Right cardiac atrium (tissue), 5 donors: ENCODE results near the gene SEC63. TPM values are rescaled to one million over a fixed set of nuclear protein-coding genes. Genes with fewer than 3 reads are reported as not detected.

Experiments used
- ATAC-seq, 2 donors: fragments of 200-7000 bp; cut with Tn5 transposase; one replicate each; pipeline versions ENCODE4 v1.8.0 to v1.9.1; 2020; ENCODE audit warnings: moderate library complexity in 2 of 2, mild to moderate bottlenecking in 1 of 2
- DNase-seq, 3 donors: peaks; one replicate each; pipeline ENCODE4 v3.0.0-alpha.2; 2020
- H3K27ac ChIP-seq: one replicate; pipeline ENCODE4 v1.5.1; 2013; ENCODE audit warnings: mild to moderate bottlenecking, low read length, control low read depth, moderate library complexity
- H3K27me3 ChIP-seq: one replicate; pipeline ENCODE4 v1.6.1; 2013; ENCODE audit not compliant: control insufficient read depth, insufficient read depth
- H3K4me1 ChIP-seq: one replicate; pipeline ENCODE4 v1.6.1; 2013; ENCODE audit warnings: low read length; ENCODE audit not compliant: control insufficient read depth, insufficient read depth
- H3K4me3 ChIP-seq: one replicate; pipeline ENCODE4 v1.5.1; 2013; ENCODE audit warnings: low read length, control low read depth
- H3K9me3 ChIP-seq: one replicate; pipeline ENCODE4 v1.6.1; 2013; ENCODE audit warnings: low read length; ENCODE audit not compliant: control insufficient read depth
- WGBS: extraction: QIAGEN DNeasy Blood & Tissue Kit; methylation state at CpG from one replicate; pipeline ENCODE4 v1.1.7; 2013; 5-methylcytosine and 5-hydroxymethylcytosine counted together
- intact Hi-C, 4 donors: fragments of 100-400 bp; cut with DNase I; formaldehyde crosslinking; loops; one replicate each; pipeline versions ENCODE4 v1.11.0 to v1.14.0; 2022 to 2023
- polyA plus RNA-seq: library from polyadenylated mRNA; stranded (reverse); fragments of 200-250 nt; gene quantifications from one replicate; pipeline ENCODE4 v1.2.3, GENCODE V29; 2013
- total RNA-seq, 4 donors: library from RNA; stranded (reverse); fragmentation: NEBNext Ultra II Directional; extraction: Animal tissue kit (Norgen Biotek cat#: 25700); gene quantifications; one replicate each; pipeline ENCODE4 v1.2.1, GENCODE V29; 2021
- donor health status: healthy with polysubstance abuse.
- donor health status: DM: no; HTN: yes; CAD: no.
- donor health status: DM: no; HTN: no; CAD: no.
- donor health status: DM: no; HTN: yes; CAD: no; lungs with severe emphysema.
- donor health status: DM: yes; HTN: yes; CAD: no.

SEC63 gene
- total and polyA plus RNA-seq, 5 donors = 30.6 to 100 (median 78.3) TPM

DNA sequence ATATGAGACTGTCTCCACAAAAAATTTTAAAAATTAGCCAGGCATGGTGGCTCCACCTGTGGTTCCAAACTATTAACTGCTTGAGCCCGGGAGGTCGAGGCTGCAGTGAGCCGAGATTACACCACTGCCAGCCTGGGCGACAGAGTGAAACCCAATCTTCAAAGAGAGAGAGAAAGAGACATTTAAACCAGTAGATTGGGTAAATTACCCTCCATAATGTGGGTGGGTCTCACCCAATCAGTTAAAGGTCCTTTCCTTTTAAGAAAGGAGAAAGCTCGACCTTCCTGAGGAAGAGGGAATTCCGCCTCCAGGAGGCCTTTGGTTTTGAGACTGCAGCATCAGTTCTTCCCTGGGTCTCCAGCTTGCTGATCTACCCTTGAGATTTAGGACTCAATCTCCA is 108.7 kb downstream of the SEC63 start:
- H3K27me3 ChIP-seq = no peaks in the 10 kb centered on the region
- ATAC-seq (no peak), DNase-seq (no peak)
- WGBS = 85% methylated on average over 6 of the region's 6 CpGs
- H3K4me3 ChIP-seq = no peak overlapping the region
- no peak overlapping the region for H3K27ac ChIP-seq
- no peaks in the 10 kb centered on the region for H3K4me1 ChIP-seq
- intact Hi-C loops = loop anchor here in 3 of 4 donors (5.0 kb wide), 1 partner anchor 172 kb away; no protein-coding TSS in a partner anchor
- no peaks in the 10 kb centered on the region for H3K9me3 ChIP-seq

DNA sequence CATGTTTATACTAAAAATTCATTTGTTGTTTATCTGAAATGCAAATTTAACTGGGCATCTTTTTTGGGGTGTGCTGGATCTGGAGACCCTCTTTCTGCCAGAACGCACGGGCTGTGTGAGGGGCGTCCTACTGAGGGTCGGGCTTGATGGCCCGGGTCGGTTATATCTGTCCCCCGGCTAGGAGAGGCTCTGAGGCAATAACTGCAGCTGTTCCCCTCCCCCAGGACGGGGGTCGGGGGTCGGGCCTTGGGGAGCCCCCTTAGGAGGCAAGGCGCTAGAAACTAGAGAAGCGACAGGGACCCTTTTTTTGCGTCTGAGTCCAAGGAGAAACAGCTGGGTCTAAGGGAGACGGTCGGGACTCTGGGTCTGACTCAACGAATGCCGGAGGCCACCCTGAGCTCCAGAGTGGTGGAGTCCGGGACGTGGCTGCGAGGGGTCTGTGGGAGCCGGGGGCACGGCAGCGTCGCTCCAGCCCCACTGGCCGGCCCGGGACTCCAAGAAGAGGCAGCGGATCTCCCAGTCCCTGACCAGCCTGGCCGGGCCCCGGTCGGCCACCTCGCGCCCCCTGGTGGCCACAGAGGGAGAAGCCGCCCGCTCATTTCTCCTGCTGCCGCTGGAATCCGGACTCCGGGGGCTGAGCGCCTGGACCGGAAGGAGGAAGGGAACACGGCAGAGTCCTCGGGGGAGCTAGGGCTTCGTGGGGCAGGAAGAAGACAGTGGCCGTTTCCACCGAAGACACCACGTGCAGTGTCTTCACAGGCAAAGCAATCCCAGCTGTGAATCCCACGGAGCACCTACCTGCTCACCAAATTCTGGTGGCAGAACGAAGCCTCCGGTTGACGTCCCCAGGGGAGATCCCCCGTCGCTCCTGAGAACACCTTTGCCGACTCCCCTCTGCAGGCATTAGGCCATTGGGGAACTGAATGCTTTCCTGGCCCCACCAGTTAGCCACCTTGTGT is 109.9 kb downstream of the SEC63 start:
- Histone ChIP-seq H3K9me3 (no peaks in the 10 kb centered on the region), H3K4me3 (peak overlapping the region; percentile 31), H3K27ac (no peak overlapping the region), H3K27me3 (no peaks in the 10 kb centered on the region), H3K4me1 (no peaks in the 10 kb centered on the region)
- peak; percentile 87 to 95 (median 93) for DNase-seq
- intact Hi-C loops = loop anchor here in 3 of 4 donors (5.0 kb wide), 1 partner anchor 171 kb away; no protein-coding TSS in a partner anchor
- peak; percentile 97 to 98 for ATAC-seq
- 7% methylated on average over 52 of the region's 52 CpGs for WGBS

DNA sequence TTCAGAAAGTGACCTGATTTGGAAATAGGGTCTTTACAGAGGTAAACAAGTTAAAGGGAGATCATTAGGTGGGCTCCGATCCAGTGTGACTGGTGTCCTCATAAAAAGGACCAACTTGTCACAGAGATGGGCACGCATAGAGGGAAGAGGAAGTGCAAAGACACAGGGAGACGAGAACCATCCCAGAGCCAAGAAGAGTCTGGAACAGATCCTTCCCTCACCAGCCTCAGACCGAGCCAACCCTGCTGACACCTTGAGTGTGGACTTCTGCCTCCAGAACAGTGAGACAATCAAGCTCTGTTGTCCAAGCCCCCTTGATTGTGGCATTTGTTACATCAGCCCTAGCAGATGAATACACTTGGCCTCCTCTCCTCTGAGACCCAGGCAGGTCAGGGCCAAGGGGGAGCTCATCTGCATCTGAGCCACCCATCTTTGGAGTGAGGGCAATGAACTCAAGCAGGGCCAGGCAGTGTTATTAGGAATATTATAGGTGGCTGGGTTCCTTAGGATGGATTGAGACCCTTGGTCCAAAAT is 111.7 kb downstream of the SEC63 start:
- no peak overlapping the region for H3K4me3 ChIP-seq
- no peaks in the 10 kb centered on the region for H3K4me1 ChIP-seq
- no peak overlapping the region for H3K27ac ChIP-seq
- intact Hi-C loops = loop anchor here in 3 of 4 donors (5.0 kb wide), 1 partner anchor 169 kb away; no protein-coding TSS in a partner anchor
- ATAC-seq (no peak), DNase-seq (no peak)
- no peaks in the 10 kb centered on the region for H3K27me3 ChIP-seq
- 36% methylated on average over 4 of the region's 4 CpGs for WGBS
- H3K9me3 ChIP-seq = no peaks in the 10 kb centered on the region

DNA sequence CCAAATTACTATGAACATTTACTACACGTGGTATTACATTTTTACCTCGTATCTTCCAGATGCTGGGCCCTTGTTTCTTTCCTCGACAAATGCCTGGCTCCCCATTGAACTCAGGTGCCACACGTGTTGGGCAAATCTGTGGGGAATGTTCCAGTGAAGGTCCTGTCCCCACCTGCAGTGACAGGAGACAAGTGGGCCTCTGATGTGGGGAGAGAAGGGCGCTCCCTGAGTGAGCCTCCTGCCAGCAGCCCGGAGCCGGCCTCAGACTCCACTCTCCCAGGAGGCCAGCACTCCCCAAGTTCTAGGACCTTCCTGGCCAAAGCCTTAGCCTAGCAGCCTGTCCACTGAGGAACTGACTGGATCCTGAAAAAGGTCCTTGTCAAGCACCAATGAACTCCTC is 112.2 kb downstream of the SEC63 start:
- 91% methylated on average over 7 of the region's 7 CpGs for WGBS
- Histone ChIP-seq H3K4me3 (no peak overlapping the region), H3K9me3 (no peaks in the 10 kb centered on the region), H3K27ac (no peak overlapping the region), H3K27me3 (no peaks in the 10 kb centered on the region), H3K4me1 (no peaks in the 10 kb centered on the region)
- DNase-seq = no peak
- ATAC-seq = no peak
- intact Hi-C loops = loop anchor here in 3 of 4 donors (5.0 kb wide), 1 partner anchor 168 kb away; no protein-coding TSS in a partner anchor

DNA sequence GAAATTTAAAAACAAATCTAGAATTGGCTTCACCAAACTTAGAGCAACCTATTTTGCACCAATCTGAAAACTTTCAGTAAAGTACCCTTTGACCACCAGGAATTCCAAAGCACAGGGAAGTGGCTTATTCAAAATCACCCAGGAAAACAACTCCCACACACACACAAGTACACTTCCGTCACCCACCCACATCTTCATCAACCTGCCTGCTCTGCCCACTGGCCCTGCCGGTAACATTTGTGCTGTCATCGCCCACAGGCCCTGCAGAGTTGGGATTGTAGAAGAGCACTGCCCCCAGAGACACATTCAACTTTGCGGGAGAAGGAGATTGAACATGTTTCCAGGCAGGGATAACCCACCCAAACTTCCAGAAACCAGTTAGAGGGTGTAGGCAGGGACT is 114.6 kb downstream of the SEC63 start:
- DNase-seq = no peak
- Histone ChIP-seq H3K4me3 (no peak overlapping the region), H3K9me3 (no peaks in the 10 kb centered on the region), H3K27ac (no peak overlapping the region), H3K27me3 (no peaks in the 10 kb centered on the region), H3K4me1 (no peaks in the 10 kb centered on the region)
- WGBS = 63% methylated on average over 4 of the region's 4 CpGs
- intact Hi-C loops = loop anchor here in 1 of 4 donors (5.0 kb wide), 1 partner anchor 166 kb away; no protein-coding TSS in a partner anchor
- ATAC-seq = no peak

DNA sequence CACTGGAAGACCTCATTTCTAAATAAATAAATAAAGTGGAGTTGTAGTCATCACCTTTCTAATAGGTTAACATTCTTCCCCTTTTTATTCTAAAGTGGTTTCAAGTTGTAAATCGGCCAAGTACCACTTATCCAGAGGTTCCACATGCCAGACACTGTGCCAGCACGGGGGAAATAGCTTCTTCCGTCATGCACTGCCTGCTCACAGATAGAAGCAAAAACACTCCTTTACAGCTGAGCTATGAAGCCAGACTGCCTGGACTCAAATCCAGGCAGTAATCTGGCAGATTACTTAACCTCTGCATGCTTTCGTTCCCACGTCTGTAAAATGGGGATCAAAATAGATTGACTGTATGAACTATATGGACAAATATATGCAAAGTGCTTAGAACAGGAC is 116.7 kb downstream of the SEC63 start:
- Histone ChIP-seq H3K27ac (no peak overlapping the region), H3K9me3 (no peaks in the 10 kb centered on the region), H3K4me1 (no peaks in the 10 kb centered on the region), H3K27me3 (no peaks in the 10 kb centered on the region), H3K4me3 (no peak overlapping the region)
- intact Hi-C loops = loop anchor here in 1 of 4 donors (5.0 kb wide), 1 partner anchor 164 kb away; no protein-coding TSS in a partner anchor
- DNase-seq (no peak), ATAC-seq (no peak)
- WGBS = 45% methylated on average over 5 of the region's 5 CpGs

DNA sequence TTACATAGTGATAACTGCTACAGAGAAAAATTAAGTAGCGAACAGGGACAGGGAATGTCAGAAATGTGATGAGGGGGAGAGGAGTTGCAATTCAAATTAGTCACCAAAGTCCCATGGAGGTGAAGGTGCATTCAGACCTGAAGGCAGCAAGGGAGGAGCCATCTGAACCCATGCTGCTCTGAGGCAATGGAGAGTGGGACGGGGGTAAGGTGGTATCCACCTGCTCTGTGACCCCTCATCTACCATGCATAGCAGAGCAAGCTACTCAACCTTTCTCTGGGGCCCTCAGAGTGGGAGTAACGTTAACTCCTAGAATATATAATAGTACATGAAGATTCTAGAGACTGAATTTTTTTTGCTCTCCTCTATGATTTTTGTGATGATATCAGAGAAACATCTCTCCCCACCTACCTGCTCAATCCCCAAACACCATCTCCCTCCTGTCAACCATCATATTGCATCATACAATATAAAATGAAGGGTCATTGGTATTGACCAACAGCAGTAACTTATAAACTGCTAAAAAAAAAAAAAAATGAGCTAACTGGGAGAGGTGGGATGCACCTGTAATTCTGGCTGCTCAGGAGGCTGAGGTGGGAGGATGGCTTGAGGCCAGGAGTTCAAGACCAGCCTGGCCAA is 117.3 kb downstream of the SEC63 start:
- DNase-seq = no peak
- Histone ChIP-seq H3K4me3 (no peak overlapping the region), H3K9me3 (no peaks in the 10 kb centered on the region), H3K4me1 (no peaks in the 10 kb centered on the region), H3K27me3 (no peaks in the 10 kb centered on the region), H3K27ac (no peak overlapping the region)
- ATAC-seq = no peak
- intact Hi-C loops = loop anchor here in 1 of 4 donors (5.0 kb wide), 1 partner anchor 163 kb away; no protein-coding TSS in a partner anchor
- WGBS = 78% methylated on average over 3 of the region's 3 CpGs

DNA sequence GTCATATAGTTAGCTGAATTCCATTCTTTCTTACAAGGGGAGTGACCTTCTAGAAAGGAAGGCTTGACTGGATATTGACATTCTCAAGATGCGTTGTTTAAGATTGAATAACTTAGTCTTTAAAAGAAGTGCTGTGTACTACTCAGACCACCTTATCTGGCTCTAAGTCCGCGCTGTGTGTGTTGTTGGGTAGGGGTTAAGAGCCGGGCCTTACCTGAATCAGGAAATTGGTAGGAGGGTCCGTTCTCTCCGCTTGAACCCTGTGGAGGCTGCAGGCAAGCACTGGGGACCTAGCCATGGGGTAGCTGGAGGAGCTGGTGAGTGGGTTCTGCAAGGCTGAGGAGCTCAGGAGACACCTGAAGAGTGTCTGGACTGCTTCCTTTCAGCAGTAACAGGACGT is 124.9 kb downstream of the SEC63 start:
- 88% methylated on average over 7 of the region's 7 CpGs for WGBS
- no peaks in the 10 kb centered on the region for H3K27me3 ChIP-seq
- ATAC-seq (no peak), DNase-seq (no peak)
- intact Hi-C loops = loop anchor here in 1 of 4 donors (10.0 kb wide), 1 partner anchor 138 kb away; no protein-coding TSS in a partner anchor
- H3K27ac ChIP-seq = no peak overlapping the region
- no peak overlapping the region for H3K4me3 ChIP-seq
- H3K4me1 ChIP-seq = no peaks in the 10 kb centered on the region
- no peaks in the 10 kb centered on the region for H3K9me3 ChIP-seq

DNA sequence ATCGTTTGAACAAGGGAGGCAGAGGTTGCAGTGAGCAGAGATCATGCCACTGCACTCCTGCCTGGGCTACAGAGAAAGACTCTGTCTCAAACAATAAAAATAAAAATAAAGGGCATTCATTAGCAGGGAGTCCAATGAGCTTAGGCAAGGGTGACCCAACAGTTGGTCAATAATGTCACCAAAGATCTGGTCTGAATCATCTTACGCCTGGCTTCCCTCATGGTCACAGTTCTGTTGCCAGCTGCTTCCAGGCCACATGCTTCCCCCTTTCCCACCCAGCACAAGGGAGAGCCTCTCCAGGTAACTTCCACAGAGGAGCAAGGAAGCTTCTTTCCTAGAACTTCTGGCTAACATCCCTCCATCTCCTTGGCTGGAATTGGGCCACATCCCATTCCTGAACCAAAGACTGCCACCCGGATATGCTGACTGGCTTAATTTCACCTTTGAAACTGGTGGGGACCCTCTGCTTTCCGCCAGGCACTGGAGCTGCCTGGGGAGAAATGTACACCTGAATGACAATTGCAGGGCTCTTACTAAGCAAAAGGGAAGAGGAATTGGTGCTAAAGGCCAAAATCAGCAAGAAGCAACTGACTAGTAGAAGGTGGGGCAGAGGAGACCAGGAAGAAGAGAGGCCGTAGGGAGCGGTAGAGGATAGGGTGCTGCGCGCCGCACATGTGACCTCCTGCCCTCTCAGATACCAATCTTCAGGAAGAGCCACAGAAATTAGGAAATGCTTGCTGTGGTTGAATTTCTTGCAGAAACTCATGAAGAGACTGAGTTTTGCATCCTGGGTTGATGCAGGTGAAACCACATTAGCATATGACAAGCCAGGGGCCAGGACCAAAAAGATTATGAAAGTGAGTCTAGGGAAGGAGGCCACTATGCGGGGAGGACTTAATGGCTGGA is 125.6 kb downstream of the SEC63 start:
- DNase-seq = no peak
- Histone ChIP-seq H3K9me3 (no peaks in the 10 kb centered on the region), H3K4me1 (no peaks in the 10 kb centered on the region), H3K27me3 (no peaks in the 10 kb centered on the region), H3K27ac (no peak overlapping the region), H3K4me3 (no peak overlapping the region)
- WGBS = 78% methylated on average over 10 of the region's 10 CpGs
- no peak for ATAC-seq
- intact Hi-C loops = loop anchor here in 1 of 4 donors (10.0 kb wide), 1 partner anchor 138 kb away; no protein-coding TSS in a partner anchor

DNA sequence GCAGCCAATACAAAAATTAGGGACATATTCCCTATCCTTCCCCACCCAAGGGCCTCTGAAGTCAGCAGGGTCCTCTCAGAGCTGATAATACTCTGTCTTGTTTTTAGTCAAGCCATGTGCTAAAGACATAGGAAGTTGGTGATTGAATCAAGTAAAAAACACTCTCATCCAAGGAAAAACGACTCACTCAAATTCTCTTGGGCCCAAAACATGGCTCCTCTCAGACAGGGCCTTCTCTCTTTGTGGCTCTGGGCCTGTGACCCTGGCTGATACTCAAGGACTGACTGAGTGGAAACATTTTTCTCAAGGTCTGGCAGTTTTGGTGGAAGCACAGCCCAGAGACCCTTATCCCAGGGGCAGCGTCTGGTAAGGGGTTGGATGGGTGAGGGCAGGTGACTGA is 127.9 kb downstream of the SEC63 start:
- ATAC-seq (no peak), DNase-seq (no peak)
- H3K4me3 ChIP-seq = no peak overlapping the region
- H3K4me1 ChIP-seq = no peaks in the 10 kb centered on the region
- WGBS = 61% methylated on average over 2 of the region's 2 CpGs
- intact Hi-C loops = loop anchor here in 1 of 4 donors (10.0 kb wide), 1 partner anchor 135 kb away; no protein-coding TSS in a partner anchor
- H3K9me3 ChIP-seq = no peaks in the 10 kb centered on the region
- H3K27ac ChIP-seq = no peak overlapping the region
- H3K27me3 ChIP-seq = no peaks in the 10 kb centered on the region
